ENCODE data around the gene RIC8B. TPM values are rescaled to one million over a fixed set of nuclear protein-coding genes. Genes with fewer than 3 reads are reported as not detected.

RIC8B gene
- total RNA-seq, 1 donor from 2014 or later, result 11.6 TPM

- Histone ChIP-seq H3K27ac (no peak overlapping the region), H3K27me3 (no peaks in the 10 kb centered on the region), H3K4me1 (no peaks in the 10 kb centered on the region), H3K9me3 (no peaks in the 10 kb centered on the region), H3K4me3 (no peak overlapping the region), H3K36me3 (peaks cover 51% of the 10 kb centered on the region)
- DNase-seq, result no peak
- TF ChIP-seq CTCF (IDR thresholded peaks at IDR 0.05), result no peak
- intact Hi-C loops (cut with DNase I), result no loop called here
- ATAC-seq, result no peak
Measured at GRCh38 chr12:106847861-106848260, 73.4 kb downstream of the RIC8B start.

- Histone ChIP-seq H3K36me3 (peaks cover 31% of the 10 kb centered on the region), H3K27me3 (no peaks in the 10 kb centered on the region), H3K27ac (no peak overlapping the region), H3K4me1 (no peaks in the 10 kb centered on the region), H3K4me3 (no peak overlapping the region), H3K9me3 (no peaks in the 10 kb centered on the region)
- DNase-seq (no peak), ATAC-seq (no peak)
- TF ChIP-seq CTCF (IDR thresholded peaks at IDR 0.05), result no peak
- intact Hi-C loops (cut with DNase I), result no loop called here
Measured at GRCh38 chr12:106851306-106851705, 76.8 kb downstream of the RIC8B start.

GRCh38 chr12:106854723-106855122 is 80.2 kb downstream of the RIC8B start:
- intact Hi-C loops (cut with DNase I), result no loop called here
- DNase-seq (no peak), ATAC-seq (no peak)
- peaks cover 29% of the 10 kb centered on the region for H3K36me3 ChIP-seq
- no peaks in the 10 kb centered on the region for H3K4me1 ChIP-seq
- H3K9me3 ChIP-seq, result no peaks in the 10 kb centered on the region
- H3K27ac ChIP-seq, result no peak overlapping the region
- no peaks in the 10 kb centered on the region for H3K27me3 ChIP-seq
- TF ChIP-seq CTCF (IDR thresholded peaks at IDR 0.05), result no peak
- H3K4me3 ChIP-seq, result no peak overlapping the region

- H3K36me3 ChIP-seq, result peaks cover 28% of the 10 kb centered on the region
- intact Hi-C loops (cut with DNase I), result no loop called here
- DNase-seq, result no peak
- no peak for ATAC-seq
- H3K4me1 ChIP-seq, result no peaks in the 10 kb centered on the region
- H3K4me3 ChIP-seq, result no peak overlapping the region
- H3K27me3 ChIP-seq, result no peaks in the 10 kb centered on the region
- no peak overlapping the region for H3K27ac ChIP-seq
- TF ChIP-seq CTCF (IDR thresholded peaks at IDR 0.05), result no peak
- H3K9me3 ChIP-seq, result no peaks in the 10 kb centered on the region
Measured at GRCh38 chr12:106855221-106855758, 80.8 kb downstream of the RIC8B start.

- TF ChIP-seq CTCF (IDR thresholded peaks at IDR 0.05), result no peak
- Histone ChIP-seq H3K9me3 (no peaks in the 10 kb centered on the region), H3K4me1 (no peaks in the 10 kb centered on the region), H3K27ac (no peak overlapping the region), H3K36me3 (peaks cover 20% of the 10 kb centered on the region), H3K4me3 (no peak overlapping the region), H3K27me3 (no peaks in the 10 kb centered on the region)
- intact Hi-C loops (cut with DNase I), result no loop called here
- ATAC-seq (no peak), DNase-seq (no peak)
Measured at GRCh38 chr12:106861984-106862916, 87.8 kb downstream of the RIC8B start.

Data from upper lobe of right lung (tissue), 1 donor.